DMS 273 (cell line): ENCODE data around the gene FETUB.
"Not testable (repeated sequence)": the region's sequence is repeated elsewhere in the genome, so short reads cannot be mapped to it uniquely, and the experiment has no call there.

Experiments
- DNase-seq: peaks from one replicate; lab custom pipeline; 2025; ENCODE audit not compliant: unreplicated experiment; lab: John Stamatoyannopoulos, UW

The FETUB gene

GRCh38 chr3:186668426-186668825 is 28.2 kb downstream of the FETUB start:
- DNase-seq, result no peak

DNA sequence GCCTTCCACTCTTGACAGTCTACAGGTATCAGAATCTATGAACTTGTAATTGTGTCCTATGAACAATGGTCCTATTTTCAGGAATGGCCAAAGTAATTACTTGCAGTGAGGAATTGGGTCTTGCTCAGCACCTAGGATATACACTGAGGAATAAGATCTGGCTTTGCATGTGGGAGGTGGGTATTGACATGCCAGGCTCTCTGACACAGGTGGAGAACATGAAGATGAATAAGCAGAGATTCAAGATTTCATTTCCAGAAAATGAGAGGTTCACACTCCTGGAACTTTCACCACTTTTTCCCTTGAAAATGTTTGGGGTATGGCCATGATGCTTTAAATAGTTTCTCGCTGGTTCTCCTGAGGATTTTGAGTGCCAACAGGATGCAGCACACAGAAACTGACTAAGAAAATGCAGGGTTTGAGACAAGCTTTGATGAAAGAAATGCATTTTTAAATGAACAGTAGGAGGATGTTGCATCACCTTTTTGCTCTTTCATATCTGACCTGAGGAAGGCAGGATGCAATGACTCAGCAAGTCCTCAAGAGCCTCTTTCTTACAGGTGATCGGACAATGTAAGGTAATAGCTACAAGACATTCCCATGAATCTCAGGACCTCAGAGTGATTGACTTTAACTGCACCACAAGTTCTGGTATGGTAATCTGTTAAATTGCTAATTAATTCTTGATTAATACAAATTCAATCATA is 29.3 kb downstream of the FETUB start:
- no peak for DNase-seq

DNA sequence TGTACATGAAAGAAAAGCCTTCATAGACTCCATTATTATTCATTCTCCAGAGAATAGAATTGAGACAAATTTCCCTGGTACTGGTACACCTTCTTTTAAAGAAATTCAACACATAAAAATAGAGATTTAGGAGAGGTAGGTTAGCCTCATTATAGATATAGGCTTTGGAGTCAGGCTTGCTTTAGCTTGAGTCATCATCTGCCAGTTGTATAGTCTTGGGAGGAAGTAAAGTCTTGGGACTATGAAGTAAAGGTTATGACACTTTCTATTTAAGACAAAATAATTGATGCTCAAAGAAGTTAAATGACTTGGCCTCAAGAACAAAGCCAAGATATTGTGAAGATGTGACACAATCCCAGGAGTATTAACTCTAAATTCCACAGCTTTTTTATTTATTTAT is 30.0 kb downstream of the FETUB start:
- no peak for DNase-seq

DNA sequence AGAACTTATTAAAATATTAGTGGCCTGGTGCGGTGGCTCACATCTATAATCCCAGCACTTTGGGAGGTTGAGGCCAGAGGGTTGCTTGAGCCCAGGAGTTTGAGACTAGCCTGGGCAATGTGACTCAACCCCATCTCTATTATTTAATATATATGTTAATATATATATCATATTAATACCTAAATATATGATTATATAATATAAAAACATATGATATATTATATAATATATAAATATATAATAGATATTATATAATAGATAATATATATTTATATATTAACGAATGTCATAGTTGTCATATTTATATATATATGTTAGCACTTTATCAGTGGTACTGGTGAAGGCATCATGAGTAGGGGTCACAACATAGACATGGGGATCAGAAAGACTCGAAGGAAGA is 30.9 kb downstream of the FETUB start:
- no peak for DNase-seq

DNA sequence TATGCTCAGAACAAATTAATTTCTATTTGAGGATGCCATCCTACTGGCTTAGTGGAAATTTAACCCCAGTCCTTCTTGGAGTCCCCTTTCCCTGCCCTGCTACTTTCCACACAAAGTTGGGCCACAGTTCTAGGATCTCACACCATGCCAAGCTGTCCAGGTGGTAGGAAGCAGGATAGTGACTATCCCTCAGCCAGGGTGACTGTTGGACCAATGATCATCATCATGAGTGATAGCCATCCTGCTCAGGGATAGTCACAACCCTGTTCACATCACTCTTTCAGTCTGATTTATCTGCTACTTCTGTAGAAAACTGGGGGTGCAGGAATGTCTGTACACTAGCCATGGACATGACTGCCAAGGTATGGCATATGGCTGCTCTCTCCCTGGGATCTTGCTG is 38.4 kb downstream of the FETUB start:
- DNase-seq, result no peak

DNA sequence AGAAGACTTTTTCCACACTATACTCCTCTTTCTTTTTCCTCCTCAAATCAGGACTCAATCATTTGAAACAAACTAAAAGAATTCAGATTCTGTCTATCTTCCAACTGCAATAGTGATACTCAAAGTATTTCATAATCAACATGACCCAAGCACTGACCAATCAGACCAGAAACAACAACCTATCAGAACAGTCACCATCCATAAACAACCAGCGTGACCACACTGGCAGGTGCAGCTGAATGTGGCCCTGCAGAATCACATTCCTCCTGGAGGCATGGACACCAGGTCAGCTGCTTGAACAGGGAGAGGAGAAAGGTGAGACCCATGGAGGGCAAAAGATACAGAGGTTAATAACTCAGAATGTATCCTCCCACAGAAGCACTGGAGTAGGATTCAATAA is 39.0 kb downstream of the FETUB start:
- DNase-seq, result no peak

DNA sequence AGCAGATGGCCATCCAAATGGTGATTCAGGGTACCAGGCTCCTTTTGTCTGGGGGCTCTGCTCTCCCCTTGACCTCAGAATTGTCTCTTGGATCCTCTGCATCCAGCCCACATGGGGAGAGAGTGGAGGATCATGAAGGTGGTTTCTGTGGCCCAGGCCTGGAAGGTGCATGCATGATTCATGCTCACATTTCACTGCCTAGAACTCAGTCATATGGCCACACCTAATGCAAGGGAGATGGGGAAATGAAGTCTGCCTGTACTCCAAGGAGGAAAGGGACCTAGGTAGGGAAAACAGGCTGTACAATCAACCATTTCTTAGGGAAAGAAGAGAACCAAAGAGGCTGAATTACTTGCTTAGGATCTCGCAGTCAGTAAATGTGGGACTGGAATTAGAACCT is 40.7 kb downstream of the FETUB start:
- DNase-seq, result no peak

- no peak for DNase-seq
Measured at GRCh38 chr3:186682812-186683211, 42.6 kb downstream of the FETUB start.

DNA sequence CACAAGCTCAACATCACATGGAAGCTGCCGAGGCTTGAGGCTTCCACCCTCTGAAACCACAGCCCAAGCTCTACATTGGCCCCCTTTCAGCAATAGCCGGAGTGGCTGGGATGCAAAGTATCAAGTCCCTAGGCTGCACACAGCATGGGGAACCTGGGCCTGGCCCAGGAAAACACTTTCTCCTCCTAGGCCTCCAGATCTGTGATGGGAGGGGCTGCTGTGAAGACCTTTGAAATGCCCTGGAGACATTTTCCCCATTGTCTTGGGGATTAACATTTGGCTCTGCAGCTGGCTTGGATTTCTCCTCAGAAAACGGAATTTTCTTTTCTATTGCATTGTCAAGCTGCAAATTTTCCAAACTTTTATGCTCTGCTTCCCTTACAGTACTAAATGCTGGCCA is 43.8 kb downstream of the FETUB start:
- DNase-seq, result no peak

DNA sequence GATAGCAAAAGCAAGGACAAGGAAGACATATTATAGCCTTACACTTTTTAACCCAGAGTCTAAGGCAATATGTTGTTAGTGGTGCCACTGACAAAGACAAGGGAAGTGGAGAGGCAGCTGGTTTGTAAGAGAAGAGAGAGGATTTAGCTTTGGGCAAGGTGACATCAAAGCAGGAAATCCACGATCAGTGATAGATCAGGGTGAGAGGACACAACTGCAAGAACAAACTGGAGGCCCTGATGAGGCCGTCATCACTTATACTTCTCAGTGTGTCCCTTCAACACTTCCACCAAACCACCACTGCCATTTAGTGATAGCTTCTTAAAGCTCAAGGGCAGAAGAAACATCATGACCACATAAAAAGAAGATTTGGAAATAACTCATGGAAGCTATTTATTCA is 46.3 kb downstream of the FETUB start:
- DNase-seq, result not testable (repeated sequence)

- no peak for DNase-seq
Measured at GRCh38 chr3:186687120-186687651, 47.0 kb downstream of the FETUB start.

DNA sequence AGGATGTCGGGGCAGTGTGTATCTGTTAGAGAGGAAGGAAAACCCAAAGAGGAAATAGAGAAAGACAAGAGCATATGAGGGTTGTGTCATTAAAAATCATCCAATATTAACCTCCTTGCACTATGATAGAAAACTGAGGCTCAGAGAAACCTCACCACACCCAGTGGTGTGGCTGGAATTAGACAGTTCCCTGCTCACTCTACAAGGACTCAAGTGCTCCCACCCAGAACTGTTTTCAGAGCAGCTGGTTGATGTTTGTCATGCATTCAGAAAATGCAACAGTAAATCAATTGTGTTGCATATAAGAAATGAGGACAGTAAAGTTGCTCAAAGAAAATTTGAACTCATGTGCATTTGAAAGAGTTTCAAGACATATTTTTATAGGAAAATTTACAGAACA is 50.1 kb downstream of the FETUB start:
- not testable (repeated sequence) for DNase-seq

DNA sequence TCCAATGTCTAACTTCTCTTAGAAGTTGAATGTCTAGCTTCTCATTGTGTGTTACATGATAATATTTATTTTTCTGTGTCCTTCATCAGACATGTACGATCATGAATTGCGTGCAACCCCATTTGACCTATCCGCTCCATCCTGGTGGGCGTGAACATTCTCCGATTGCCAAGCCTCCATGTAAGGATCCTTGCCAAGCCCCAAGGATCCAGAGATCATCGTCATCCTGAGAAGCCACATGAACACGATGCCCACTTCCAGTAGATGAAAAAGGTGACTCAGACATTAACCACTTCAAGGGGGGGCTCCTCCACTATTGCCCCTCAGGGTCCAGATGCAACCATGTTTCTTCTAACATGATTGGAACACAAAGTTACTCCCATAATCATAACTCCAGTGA is 51.5 kb downstream of the FETUB start:
- no peak for DNase-seq

- DNase-seq, result no peak
Measured at GRCh38 chr3:186693843-186694242, 53.6 kb downstream of the FETUB start.

GRCh38 chr3:186694288-186695032 is 54.3 kb downstream of the FETUB start:
- no peak for DNase-seq

GRCh38 chr3:186696522-186696921 is 56.3 kb downstream of the FETUB start:
- no peak for DNase-seq

GRCh38 chr3:186697510-186697909 is 57.3 kb downstream of the FETUB start:
- no peak for DNase-seq

GRCh38 chr3:186700267-186700666 is 60.1 kb downstream of the FETUB start:
- DNase-seq, result no peak

GRCh38 chr3:186702451-186702850 is 62.3 kb downstream of the FETUB start:
- DNase-seq, result not testable (repeated sequence)
